Stimulated activated CD4-positive, alpha-beta T cell treated with anti-CD3 and anti-CD28 coated beads, Interleukin-1b, Interleukin-23, amount 100 ng/mL, for 4 hours (primary cell): ENCODE results near the gene CD63.

ENCODE experiments used
- DNase-seq, 2 donors: peaks; one replicate each; pipeline ENCODE4 v3.0.0-alpha.2; 2020; ENCODE audit warnings: low read depth in 2 of 2

CD63 gene

GRCh38 chr12:55721601-55722213, 7.1 kb downstream of the CD63 start:
- DNase-seq = no peak

DNA sequence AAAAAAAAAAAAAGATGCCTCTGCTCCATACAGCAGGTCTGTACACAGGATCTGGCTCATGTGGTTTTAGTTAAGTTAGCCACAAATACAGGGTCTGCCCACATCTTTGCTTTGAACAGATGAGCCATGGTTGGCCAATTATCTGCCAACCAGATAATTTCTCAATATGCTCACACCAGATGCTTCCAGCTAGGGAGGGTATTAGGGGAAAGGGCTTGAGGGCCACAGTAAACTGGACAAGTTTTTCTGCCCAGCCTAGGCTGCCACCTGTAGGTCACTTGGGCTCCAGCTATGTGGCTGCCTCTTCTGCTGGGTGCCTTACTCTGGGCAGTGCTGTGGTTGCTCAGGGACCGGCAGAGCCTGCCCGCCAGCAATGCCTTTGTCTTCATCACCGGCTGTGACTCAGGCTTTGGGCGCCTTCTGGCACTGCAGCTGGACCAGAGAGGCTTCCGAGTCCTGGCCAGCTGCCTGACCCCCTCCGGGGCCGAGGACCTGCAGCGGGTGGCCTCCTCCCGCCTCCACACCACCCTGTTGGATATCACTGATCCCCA, 7.8 kb downstream of the CD63 start:
- DNase-seq = no peak

DNA sequence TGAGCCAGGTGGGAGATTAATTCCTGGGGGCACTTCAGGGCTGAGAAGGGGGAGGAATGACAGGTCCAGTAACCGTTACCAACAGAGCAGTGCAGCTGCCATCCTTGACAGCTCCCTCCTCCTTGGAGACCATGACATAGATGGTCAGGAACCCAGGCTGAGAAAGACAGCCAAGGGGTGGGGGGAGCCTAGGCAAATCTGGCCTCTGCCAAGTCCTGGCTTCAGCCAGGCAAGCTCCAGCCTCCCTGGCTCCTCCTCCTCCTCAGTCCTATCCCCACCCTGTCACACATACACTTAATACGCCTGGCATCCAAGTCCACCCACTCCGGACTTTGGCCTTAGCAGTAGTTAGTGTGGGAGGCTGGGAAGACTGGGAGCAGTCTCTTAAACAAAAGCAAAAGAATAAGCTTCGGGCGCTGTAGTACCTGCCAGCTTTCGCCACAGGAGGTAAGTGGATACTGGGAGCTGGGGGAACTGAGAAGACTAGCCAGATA, 8.7 kb downstream of the CD63 start, which contains the start of gene RDH5:
Gene RDH5, plus strand, starts transcription at position 323 of the 494 bp plus-strand sequence. CDS start 792 bp downstream, outside the sequence.
- DNase-seq = no peak

DNA sequence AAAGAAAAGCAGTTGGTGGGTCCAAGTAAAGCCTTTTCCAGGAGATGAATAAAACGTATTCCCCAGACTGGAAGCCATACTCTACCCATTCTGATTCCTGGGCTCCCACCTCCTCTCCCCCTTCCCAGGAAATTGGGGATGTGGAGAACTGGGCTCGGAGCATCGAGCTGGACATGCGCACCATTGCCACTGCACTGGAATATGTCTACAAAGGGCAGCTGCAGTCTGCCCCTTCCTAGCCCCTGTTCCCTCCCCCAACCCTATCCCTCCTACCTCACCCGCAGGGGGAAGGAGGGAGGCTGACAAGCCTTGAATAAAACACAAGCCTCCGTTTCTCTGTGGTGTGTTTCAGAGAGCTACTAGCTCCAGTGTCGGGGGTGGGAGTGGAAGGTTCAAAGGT, 9.4 kb downstream of the CD63 start:
- DNase-seq = no peak

DNA sequence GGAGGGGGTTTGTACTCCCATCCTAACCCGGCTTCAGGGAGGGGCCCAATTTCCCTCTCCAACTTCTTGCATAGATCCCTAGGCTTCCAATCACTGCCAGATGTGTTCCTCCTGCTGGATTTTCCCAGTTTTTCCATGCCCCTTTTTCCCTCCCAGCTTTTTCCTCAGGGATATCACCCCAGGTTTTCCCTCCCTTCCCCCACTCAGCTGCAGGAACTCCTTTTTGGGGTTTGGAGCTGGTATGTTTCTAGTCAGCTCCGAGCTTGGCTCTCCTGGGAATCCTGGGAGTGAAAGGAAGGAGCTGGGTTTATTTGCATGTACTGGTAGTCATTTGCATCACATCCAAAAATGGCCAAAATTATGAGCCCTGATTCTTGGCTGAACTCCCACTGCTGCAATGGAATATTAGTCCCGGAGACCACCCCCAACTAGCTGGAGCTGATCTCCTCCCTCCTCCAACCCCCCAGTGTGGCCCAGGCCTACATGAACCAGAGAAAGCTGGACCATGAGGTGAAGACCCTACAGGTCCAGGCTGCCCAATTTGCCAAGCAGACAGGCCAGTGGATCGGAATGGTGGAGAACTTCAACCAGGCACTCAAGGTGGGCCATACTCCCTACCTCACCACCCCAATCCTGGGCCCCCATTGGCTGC, 10.1 kb downstream of the CD63 start:
- no peak for DNase-seq

- no peak for DNase-seq
Measured at GRCh38 chr12:55718015-55718414, 10.8 kb downstream of the CD63 start.

DNA sequence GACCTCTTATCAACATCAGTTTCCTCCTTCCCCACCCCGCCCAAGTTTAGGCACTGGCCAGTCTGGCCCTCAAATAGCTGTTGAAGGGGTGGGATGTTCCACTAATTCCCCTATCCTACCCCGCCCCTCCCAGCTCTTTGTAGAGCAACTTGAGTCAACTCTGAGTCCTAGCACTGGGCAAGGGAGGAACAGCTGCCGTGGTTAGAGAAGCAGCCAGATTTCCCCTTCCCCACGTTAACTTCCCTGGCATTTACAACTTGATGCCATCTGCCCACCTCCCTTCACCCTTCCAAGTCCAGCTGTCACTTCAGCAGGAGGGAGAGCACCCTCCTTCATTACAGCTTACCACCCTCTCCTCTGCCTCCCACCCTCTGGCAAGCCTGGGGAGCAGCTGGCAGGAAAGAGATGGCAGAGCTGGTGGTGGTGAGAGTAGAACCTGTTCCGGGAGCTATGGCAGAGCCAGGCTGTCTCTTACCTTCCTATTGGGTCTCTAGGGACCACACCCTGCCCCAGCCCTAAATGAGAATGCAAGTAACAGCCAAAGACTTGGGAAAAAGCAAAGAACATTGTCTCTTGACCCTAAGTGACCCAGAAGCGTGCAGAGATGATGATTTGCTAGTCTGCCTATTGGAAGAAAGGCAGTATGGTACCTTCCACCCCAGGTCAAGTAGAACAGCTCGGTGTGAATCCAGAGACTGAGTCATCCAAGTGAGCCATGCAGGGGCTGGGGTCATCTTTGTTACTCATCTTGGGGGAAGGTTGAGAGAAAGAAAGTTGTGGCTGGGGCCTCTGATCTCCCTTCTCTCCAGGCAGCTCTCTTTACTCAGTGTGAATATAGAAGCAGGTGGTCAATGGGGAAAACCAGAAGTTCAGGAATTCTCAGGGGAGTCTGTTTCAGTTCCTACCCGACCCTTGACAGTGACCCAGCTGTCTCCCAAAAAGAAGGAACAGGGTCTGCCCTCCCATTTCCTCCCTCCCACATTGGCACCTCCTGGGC, 11.5 kb downstream of the CD63 start:
- DNase-seq = no peak

- DNase-seq = no peak
Measured at GRCh38 chr12:55716582-55716957, 12.2 kb downstream of the CD63 start.

DNA sequence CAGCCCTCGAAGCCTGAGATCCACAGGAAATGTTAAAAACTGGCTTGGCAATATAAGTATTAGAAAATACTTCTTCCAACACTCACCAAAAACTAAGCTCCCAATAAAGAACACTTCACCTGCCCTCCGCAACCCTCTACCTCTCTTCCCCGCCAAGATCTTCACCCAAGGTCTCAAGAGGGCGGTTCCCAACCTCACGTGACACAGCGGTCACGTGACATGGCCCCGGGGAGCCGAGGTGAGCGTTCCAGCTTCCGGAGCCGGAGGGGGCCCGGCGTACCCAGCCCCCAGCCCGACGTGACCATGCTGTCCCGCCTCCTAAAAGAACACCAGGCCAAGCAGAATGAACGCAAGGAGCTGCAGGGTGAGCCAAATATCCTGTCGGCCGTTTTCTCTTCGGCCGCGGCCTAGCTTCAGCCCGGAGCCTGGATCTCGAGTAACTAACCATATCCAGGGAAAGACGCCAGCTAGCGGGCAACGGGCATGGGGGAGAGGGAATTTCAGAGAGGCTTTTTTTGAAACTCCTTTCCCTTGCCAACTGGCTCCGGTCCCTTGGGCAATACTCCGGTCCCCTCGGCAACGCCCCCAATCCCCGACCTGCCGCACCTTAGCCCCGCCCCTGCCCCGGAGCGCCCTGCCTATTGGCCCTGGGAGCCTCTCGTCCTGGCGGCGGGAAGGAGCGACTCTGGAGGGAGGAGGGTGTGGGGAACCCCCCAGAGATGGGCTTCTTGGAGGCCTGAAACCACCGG, 12.8 kb downstream of the CD63 start, which contains the start of gene BLOC1S1:
Gene BLOC1S1, plus strand, starts transcription at position 214 of the 749 bp plus-strand sequence. Its CDS starts 6 bp downstream, at position 220.
- DNase-seq = peak; percentile 84 to 95

GRCh38 chr12:55715169-55715764, 13.5 kb downstream of the CD63 start:
- no peak for DNase-seq

DNA sequence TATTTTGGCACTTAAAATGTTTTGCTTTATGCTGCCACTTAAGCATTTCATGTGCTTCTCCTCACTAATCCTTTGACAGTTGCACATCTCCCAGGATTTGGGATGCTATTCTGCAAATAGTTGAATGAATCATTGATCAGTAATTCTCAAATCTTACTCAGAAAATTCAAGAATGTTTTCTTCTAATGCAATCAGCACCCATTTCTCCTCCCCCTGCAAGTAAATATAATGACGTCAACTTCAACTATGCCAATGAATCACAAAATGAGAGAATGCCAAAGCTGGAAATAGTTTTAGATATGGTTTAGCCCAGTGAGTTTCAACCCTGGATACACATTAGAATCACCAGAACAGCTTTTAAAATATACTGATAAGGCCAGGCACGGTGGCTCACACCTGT, 15.1 kb downstream of the CD63 start:
- no peak for DNase-seq

DNA sequence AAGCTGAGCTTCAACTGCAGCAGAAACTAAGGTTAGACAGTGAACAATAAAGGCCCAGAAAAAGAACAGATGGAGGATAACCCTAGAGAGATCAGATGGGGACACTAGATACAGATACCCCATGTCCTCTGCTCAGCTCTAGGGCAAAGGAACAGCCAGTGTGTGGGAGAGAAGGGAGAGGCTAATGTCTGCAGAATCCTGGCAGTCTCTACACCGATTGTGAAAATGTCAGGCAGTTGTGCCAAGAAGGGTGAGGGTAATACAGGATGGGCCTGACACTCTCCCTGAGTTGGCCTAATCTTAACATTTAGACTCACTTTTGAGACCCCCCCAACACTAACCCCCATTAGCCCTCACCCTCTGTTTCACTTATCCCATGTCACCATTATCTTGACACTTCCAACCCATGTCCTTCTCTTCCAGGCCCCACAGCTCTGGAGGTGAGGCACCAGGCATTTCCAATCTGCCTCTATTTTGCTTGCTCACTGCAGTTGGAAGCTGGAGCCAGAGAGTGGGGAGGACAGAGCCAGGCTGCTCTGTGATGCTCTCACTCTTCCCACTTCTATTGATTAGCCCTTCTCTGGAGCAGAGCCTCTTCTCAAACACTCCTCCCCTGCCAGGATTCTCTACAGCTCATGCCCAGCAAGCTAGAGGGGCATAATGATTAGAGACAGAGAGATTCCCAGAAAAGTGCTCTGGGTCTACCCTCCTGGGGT, 16.0 kb downstream of the CD63 start:
- DNase-seq = no peak

DNA sequence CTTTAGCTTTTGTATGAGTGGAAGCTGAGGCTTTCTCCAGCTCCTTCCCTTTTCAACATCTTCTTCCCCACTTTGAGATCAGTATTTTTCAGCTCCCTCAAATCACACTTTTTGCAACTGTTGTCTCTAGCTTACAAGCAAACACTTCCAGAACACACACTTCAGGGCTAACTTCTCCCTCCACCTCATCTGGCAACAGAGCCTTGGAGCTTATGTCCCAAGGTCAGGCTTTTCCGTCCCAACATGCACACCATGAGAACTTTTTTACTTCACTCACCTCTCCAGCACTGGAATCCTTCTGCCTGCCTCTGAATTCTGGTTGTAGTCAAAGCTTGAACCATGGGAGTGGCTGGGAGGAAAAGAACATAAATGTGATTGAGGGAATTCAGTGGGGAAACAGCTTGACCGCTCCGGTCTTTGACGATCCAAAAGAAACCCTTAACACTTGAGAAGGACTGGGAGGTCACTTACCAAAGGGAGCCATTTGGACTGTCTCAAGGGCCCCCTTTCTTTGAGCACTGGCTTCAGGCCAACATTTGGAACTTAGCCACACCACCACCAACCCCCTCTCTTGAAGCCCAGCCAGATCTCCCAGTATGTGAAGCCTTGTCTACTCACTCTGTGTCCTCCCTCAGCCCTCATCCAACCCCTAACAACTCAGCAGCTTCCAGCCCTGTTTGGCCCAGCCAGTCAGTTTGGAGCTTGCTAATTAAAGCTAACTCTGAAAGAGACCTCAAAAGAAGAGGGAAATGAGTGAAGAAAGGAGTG, 16.8 kb downstream of the CD63 start:
- DNase-seq = no peak

DNA sequence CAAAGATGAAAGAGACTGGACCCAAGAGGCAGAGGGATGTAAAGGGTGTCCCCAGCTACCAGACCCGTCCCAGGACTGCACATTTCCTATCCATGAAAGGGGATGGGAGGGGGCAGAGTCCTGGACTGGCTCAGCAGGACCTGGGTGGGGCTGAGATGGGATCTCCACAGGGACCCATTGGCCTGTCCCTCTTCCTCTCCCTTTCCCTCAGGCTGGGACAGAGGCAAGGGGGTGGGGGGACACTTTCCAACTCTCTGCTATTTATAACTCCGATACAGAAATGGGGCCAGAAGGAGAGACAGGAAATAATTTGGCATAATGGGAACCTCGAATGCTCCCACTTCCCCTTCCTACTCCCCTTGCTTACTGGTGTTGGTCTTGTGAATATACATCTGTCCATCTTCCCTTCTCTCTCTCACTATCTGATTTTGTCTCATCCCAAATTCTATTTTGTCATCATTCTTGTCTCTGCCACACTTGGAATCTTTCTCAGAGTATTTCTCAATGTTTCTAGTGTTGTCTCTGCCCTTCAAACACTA, 20.0 kb downstream of the CD63 start:
- no peak for DNase-seq

- peak; percentile 54 to 66 for DNase-seq
Measured at GRCh38 chr12:55707841-55708694, 20.7 kb downstream of the CD63 start, which contains the start of gene ITGA7. Gene ITGA7 (minus strand): TSS chr12:55707904. CDS start chr12:55707682, 222 bp downstream.

DNA sequence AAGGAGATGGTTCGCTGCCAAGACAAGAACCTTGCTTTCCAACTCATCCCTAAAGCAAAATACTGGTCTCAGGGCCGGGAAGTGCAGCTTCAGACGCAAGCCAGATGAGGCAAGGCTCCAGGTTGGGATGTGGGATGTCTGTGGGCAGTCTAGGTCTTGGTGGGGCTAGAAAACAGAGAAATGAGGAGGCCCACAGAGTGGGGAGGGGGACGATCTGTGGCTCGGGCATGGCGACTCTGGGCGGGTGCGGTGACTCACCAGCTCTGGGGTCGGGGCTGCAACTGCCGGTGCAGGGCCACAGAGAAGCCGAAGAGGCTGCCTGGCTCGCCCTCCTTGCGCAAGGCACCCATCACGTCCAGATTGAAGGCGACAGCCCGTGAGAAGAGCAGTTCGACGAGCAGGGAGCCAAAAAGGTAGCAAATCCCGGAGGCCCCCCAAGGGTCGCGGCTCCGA, 21.6 kb downstream of the CD63 start:
- no peak for DNase-seq

DNA sequence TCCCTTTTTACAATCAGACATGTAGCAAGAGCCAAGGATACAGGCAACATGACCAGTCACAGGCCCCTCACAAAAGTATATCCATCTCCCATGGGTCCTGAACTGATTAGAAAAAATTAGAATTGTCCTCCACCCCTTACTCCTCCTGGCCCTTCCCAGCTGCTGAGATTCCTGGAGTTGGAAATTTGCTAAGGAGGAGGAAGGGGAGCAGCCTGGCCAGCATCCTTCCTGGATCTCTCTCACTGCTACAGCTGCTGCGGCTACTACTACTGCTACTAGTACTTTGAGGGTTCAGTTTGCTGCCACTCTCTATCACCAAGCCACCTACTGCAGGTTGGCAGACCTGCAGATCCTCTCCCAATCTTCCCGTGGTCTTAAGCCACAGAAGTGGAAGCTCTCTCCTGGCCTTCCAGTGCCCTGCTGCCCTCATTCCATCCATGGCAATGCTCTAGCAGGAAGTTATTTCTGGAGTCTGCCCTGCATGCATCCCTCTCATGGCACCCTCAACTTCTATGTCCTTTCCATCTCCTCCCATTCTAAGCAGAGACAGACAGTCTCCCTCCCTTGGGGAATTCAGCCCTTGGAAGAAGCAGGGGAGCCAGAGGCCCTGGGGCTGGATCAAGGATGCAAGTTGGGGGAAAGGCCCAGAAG, 22.1 kb downstream of the CD63 start:
- DNase-seq = no peak
